ENCODE data around the gene EDIL3. TPM values are rescaled to one million over a fixed set of nuclear protein-coding genes. Genes with fewer than 3 reads are reported as not detected.

EDIL3 gene
- total and polyA plus RNA-seq, 9 of the 15 experiments (the other 6 are each of a cell fraction or from before 2014, with no cell fraction given) = 0.09 TPM; not detected in 8

DNA sequence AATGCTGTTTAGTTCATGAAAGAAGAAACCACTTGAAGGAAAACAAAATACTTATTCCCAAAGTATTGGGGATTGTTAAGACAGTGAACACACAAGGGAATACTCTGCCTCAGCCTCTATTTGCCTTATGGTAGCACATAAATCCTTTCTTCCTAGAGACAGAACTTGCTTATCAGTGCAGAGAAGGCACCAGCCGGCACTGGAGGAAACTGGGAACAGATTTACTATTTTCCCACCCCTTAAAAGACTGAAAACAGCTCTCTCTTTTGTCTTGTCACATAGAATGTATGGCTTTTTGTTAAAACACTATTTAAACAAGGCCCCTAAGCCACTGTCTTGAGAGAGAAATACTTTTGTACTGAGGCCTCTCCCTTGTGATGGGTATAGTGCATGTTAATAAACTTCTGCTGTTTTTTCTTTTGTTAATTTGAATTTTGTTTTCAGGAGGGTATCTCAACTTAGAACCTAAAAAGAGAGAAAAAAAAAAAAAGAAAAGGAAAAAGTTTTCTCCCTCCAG is 40.7 kb upstream of the EDIL3 start (continued):
- TF ChIP-seq ARID2 (IDR thresholded peaks at IDR 0.05) = no peak
- TF ChIP-seq RBM15 (IDR thresholded peaks at IDR 0.05; ENCODE audit: insufficient read depth, low read length) = no peak
- TF ChIP-seq ZNF445 (CRISPR knock-in tag; IDR thresholded peaks at IDR 0.05; ENCODE audit: low read depth) = no peak

DNA sequence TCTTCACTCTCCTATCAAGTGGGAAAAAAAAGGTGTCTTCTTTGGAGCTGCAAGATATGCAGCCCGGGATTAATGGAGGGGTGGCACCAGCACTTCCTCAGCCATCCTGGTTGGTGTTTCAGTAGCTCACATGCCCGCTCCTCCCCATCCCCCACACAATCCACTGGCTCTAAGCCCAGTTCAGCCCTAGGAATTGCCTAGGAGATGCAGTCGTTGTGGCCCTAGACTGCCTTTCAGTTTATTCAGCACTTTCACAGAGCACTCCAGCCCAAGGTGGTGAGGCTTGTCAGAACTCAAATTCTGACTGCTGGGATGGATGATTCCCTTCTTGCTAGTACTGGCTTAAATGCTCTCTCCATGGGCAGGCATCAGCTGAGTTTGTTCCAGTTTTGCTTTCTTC is 35.1 kb upstream of the EDIL3 start:
- no peaks in the 10 kb centered on the region for H3K79me2 ChIP-seq (ENCODE audit: control insufficient read depth, insufficient read depth, low read length)
- H3K27me3 ChIP-seq (ENCODE audit: control insufficient read depth in 2 of 2, insufficient read depth in 2 of 2, low read length in 2 of 2) = no peaks in the 10 kb centered on the region
- H3K9ac ChIP-seq (ENCODE audit: insufficient read depth in 1 of 2, low read depth in 2 of 2, low read length in 2 of 2) = no peak overlapping the region
- ChIA-PET POLR2A (no interaction called here), CTCF (ENCODE audit: low intra/inter-chr PET ratio) (no interaction called here)
- intact Hi-C loops (cut with micrococcal nuclease) (no loop called here), in situ Hi-C loops (cut with MboI) (no loop called here)
- no peaks in the 10 kb centered on the region for H3K9me1 ChIP-seq (ENCODE audit: control insufficient read depth, insufficient read depth, low read length)
- 0% methylated on average over 3 of the region's 3 CpGs for WGBS (ENCODE audit: insufficient coverage, low coverage, missing lambda C conversion rate)
- no peak overlapping the region for H2AFZ ChIP-seq (ENCODE audit: low read depth, low read length)
- BruUV-seq (replicated peaks) = no TSS peak
- no peak overlapping the region for H3K4me3 ChIP-seq
- no peak for DNase-seq (ENCODE audit: extremely low read depth in 1 of 4, low spot score in 3 of 4)
- no peaks in the 10 kb centered on the region for H3K4me1 ChIP-seq (replicated peaks in 1 of 2; ENCODE audit: control insufficient read depth in 2 of 2, insufficient read depth in 2 of 2, low read length in 2 of 2)
- no peak overlapping the region for H3K4me2 ChIP-seq (ENCODE audit: insufficient read depth, low read length)
- no peak for ATAC-seq
- H3K9me3 ChIP-seq (replicated peaks; ENCODE audit: control insufficient read depth, insufficient read depth, low read depth, low read length) = 0 out of 2 replicates have a peak, but pooled peaks cover 3% of the 10 kb centered on the region
- no peaks in the 10 kb centered on the region for H4K20me1 ChIP-seq (replicated peaks; ENCODE audit: control insufficient read depth, insufficient read depth, low read length)
- H3K27ac ChIP-seq (ENCODE audit: extremely low read depth, low read depth, low read length) = no peak overlapping the region
- FAIRE-seq = no peak
- no peaks in the 10 kb centered on the region for H3K36me3 ChIP-seq (ENCODE audit: control insufficient read depth, insufficient read depth, low read length)
- TF ChIP-seq RUNX1 (IDR thresholded peaks at IDR 0.05; ENCODE audit: low read depth) (no peak), TCF3 (CRISPR knock-in tag; IDR thresholded peaks at IDR 0.05) (no peak), OTX1 (CRISPR knock-in tag; IDR thresholded peaks at IDR 0.05) (no peak), SREBF2 (CRISPR knock-in tag; IDR thresholded peaks at IDR 0.05) (no peak), ETV5 (CRISPR knock-in tag; IDR thresholded peaks at IDR 0.05; ENCODE audit: low read depth) (no peak), KHSRP (IDR thresholded peaks at IDR 0.05) (no peak), ZFPM2 (CRISPR knock-in tag; IDR thresholded peaks at IDR 0.05) (no peak), ZNF511 (CRISPR knock-in tag; IDR thresholded peaks at IDR 0.05) (no peak), SRSF3 (IDR thresholded peaks at IDR 0.05; ENCODE audit: insufficient read depth, low read length) (no peak)
- TF ChIP-seq, protein P1, sequence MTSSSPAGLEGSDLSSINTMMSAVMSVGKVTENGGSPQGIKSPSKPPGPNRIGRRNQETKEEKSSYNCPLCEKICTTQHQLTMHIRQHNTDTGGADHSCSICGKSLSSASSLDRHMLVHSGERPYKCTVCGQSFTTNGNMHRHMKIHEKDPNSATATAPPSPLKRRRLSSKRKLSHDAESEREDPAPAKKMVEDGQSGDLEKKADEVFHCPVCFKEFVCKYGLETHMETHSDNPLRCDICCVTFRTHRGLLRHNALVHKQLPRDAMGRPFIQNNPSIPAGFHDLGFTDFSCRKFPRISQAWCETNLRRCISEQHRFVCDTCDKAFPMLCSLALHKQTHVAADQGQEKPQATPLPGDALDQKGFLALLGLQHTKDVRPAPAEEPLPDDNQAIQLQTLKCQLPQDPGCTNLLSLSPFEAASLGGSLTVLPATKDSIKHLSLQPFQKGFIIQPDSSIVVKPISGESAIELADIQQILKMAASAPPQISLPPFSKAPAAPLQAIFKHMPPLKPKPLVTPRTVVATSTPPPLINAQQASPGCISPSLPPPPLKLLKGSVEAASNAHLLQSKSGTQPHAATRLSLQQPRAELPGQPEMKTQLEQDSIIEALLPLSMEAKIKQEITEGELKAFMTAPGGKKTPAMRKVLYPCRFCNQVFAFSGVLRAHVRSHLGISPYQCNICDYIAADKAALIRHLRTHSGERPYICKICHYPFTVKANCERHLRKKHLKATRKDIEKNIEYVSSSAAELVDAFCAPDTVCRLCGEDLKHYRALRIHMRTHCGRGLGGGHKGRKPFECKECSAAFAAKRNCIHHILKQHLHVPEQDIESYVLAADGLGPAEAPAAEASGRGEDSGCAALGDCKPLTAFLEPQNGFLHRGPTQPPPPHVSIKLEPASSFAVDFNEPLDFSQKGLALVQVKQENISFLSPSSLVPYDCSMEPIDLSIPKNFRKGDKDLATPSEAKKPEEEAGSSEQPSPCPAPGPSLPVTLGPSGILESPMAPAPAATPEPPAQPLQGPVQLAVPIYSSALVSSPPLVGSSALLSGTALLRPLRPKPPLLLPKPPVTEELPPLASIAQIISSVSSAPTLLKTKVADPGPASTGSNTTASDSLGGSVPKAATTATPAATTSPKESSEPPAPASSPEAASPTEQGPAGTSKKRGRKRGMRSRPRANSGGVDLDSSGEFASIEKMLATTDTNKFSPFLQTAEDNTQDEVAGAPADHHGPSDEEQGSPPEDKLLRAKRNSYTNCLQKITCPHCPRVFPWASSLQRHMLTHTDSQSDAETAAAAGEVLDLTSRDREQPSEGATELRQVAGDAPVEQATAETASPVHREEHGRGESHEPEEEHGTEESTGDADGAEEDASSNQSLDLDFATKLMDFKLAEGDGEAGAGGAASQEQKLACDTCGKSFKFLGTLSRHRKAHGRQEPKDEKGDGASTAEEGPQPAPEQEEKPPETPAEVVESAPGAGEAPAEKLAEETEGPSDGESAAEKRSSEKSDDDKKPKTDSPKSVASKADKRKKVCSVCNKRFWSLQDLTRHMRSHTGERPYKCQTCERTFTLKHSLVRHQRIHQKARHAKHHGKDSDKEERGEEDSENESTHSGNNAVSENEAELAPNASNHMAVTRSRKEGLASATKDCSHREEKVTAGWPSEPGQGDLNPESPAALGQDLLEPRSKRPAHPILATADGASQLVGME (CRISPR knock-in tag; IDR thresholded peaks at IDR 0.05) = no peak

Measured in K562 (cell line).